NCI-H1105 (cell line): ENCODE data around the gene CRYBA2.
A peak's percentile ranks its signal among the peaks of the same experiment; 100 is the strongest.

Source experiments
- DNase-seq: peaks from one replicate; lab custom pipeline; 2025; lab: John Stamatoyannopoulos, UW

Gene CRYBA2, protein sequence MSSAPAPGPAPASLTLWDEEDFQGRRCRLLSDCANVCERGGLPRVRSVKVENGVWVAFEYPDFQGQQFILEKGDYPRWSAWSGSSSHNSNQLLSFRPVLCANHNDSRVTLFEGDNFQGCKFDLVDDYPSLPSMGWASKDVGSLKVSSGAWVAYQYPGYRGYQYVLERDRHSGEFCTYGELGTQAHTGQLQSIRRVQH

GRCh38 chr2:218993345-218994315 lies at the start of gene CRYBA2:
Gene CRYBA2, minus strand, starts transcription at chr2:218993422. Its CDS starts 246 bp downstream, at chr2:218993176.
- peak; percentile 36 for DNase-seq

DNA sequence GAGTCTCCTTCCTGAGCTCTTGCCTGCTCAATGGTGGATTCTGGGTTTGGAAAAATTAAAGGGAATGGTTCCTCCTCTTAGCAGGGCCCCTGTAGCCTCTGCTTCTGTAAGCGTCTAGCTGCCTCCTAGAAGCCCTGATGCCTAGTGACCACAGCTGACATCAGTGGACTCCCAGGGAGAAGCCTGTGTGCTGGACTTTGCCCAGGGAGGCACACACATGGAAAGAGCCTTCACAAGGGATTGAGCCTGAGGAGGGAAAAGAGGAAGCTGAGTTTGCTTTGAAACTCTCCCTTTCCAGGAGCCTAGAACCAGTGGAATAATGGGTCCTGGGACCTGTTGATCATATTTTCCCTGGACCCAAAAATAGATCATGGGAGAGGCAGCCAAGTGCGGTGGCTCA lies 49.5 kb upstream of the CRYBA2 start:
- no peak for DNase-seq

DNA sequence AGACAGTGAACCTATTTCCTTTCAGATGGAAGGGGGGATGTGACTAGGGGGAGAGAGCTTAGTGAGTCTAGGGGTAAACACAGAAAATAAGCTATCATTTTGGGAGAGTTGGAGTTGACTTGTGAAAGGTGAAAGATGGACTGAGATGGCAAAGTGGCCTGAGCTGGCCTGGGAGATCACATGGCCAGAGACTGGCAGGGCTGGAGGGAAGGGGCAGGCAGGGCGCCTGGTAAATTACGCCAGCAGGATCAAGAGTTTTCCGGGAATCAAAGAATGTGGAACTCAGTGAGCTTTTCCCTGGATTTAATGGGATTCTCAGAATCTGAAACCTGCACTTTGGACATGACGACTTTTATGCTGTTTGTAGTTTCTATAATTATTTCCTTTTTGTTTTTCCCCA lies 48.9 kb upstream of the CRYBA2 start:
- no peak for DNase-seq

GRCh38 chr2:219041252-219041651 lies 48.0 kb upstream of the CRYBA2 start, which contains the start of gene CFAP65:
Gene CFAP65, minus strand, starts transcription at chr2:219041516. Its CDS starts 2,468 bp downstream, at chr2:219039048.
- peak; percentile 47 for DNase-seq

- no peak for DNase-seq
These were observed 45.4 kb upstream of the CRYBA2 start for GRCh38 chr2:219038600-219038999.

GRCh38 chr2:219037783-219038499 lies 44.7 kb upstream of the CRYBA2 start:
- no peak for DNase-seq

GRCh38 chr2:219035942-219036341 lies 42.7 kb upstream of the CRYBA2 start:
- DNase-seq: no peak

DNA sequence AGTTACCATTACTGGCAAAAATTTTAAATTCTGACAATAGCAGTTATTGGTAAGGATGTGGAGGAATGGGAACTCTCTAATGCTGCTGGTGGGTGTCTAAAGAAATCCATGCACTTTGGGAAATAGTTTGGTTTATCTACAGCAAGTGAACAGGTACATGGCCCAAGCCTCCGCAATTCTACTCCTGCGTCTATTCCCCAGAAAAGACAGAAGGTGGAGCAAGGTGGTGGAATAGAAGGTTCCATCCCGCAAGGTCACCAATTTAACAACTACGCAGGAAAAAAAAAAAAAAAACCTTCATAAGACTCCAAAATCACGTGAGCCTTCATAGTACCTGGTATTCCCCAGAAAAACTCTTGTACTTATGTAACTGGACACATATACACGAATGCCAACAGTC lies 41.6 kb upstream of the CRYBA2 start:
- no peak for DNase-seq

- DNase-seq: no peak
These were observed 39.0 kb upstream of the CRYBA2 start for GRCh38 chr2:219032051-219032745.

DNA sequence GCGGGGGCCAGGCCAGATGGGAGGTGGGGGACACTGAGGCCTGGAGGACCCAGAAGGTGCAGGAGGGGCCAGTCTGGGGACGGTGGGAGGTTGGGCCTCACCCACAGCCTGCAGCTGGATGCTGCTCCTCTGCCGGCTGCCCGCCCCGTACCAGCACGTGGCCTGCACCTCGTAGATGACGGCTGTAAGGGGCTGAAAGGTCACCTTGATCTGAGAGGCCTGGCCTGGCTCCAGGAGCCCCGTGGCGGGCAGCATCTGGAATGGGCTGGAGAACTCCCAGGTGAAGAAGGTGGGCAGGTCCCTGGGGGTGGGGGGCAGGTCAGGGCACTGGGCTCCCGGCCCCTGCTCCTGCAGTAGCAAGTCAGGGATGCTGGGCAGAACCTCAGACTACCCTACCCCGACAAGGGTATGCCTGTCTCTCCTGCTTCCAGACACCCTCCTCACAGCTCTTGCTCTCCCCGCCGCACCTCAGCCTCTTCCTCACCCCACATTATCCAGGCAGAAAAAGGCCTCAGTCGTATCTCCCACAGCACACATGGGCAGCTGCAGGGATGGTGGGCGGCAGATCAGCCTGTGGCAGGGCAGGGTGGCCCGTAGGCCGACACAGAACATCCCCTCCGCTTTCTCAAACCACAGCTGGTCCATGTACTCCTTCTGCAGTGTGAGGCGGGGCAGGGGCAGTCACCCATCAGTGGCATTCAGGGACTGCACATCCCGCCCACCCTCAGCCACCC lies 38.0 kb upstream of the CRYBA2 start:
- DNase-seq: no peak

DNA sequence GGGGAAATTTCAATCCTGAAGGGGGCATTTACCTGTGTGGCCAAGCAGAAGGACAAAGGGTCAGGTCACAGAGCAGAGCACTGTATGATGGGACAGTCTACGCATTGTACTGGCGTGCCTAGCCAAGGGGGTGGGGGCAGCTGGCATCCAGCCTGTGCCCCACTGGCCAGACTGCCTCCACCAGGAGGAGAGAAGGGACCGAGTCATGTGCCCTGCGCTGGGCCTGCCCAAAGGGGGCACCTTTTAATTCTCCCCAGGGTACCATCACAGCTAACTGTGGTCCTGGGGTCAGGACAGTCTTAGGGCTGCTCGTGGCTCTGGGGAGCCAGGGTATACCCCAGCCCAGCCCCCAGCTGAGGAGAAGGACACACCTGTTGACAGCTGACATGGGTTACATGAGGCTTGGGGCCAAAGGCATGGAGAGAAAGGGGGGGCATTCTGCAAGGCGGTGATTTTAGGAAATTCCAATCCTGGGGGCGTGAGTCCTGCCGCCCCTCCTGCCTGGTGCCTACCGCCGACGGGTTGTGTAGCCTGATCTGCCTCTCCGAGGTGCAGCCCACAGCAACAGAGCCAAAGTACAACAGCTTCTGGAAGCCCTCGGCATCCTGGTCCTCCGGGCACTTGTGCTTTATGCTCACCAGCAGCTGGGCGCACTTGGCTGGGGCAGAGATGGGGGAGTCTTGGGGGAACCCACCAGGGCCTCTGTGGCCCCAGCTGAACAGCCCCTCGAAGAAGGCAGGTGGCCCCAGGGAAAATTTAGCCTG lies 37.1 kb upstream of the CRYBA2 start:
- no peak for DNase-seq

GRCh38 chr2:219029829-219030165 lies 36.6 kb upstream of the CRYBA2 start:
- DNase-seq: peak; percentile 20

DNA sequence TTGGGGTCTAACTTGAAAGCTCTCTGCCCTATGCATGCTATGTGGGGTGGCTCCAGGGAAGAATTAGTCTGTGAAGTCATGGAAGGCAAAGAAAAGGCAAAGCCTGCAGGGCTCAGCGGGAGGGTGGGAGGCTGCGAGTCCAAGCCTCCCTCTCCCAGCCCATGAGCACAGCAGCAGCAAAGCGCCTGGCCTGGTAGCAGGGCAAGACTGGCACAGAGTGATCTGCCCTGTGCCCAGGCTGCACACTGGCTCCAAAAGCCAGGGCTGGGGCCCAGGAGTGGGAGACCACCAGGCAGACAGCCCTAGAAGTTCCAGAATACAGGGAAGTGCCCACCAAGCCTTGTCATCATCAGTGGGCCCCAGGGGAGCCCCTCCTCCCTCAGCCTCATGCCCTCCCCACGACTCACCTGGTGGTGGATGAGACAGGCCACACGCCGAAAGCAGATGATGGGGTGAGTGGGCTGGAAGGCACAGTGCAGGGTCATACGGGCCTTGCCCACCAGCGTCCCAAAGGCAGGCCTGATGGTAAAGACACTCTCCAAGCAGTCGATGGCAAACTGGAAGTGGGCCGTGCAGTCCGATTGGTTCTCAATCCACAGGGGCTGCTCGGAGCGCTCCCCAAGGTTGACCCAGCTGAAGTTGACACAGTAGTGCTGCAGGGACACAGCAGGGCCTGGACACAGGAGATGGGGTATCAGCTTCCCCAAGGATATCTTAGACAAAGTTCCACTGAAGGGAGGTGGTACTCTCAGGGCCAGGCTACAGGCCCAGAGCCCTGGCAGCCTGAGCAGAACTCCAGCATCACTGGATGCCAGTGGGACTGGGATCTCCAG lies 36.0 kb upstream of the CRYBA2 start:
- DNase-seq: no peak

GRCh38 chr2:219028141-219028540 lies 34.9 kb upstream of the CRYBA2 start:
- no peak for DNase-seq

- DNase-seq: no peak
These were observed 34.4 kb upstream of the CRYBA2 start for GRCh38 chr2:219027511-219028055.

GRCh38 chr2:219026946-219027345 lies 33.7 kb upstream of the CRYBA2 start:
- no peak for DNase-seq

DNA sequence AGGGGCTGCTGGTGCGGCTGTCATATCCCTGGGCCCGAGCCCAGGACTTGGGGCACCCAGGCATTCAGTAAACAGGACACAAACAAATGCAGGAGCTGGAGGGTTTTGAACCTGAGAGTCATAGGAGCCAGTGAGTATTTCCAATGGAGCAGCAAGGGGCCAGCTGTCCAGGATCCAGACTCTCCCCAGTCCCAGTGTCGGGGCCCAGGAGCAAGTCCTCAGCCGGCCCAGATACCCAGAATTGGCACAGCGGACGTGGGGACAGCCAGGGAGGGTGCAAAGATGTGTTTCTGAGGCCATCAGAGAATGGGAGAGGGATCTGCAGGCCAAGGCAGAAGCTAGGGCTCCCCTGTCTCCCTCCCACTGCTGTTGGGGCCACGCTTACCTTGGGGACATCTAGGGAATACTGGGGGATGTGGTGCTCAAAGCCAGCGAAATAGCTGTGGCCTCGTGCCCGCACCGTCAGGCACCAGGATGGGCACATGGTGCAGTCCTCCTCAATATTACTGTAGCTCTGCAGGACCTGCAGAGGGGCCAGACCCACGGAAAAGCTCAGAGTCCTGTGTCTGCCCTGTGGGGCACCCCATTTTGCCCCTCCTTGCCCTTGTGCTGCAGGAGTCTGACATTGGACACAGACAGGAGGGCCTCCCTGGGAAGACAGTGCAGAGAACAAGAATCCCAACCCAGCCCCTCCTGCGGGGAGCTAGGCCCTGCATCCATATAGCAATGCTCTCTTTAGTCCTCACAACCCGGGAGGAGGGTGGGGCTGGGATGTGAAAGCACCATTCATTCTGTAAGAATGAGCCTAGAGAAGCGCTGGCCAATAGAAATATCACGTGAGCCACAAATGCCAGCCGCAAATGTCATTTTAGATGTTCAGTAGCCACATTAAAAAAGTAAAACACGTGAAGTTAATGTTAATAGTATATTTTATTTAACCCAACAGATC lies 32.7 kb upstream of the CRYBA2 start:
- no peak for DNase-seq

GRCh38 chr2:219024059-219024458 lies 30.8 kb upstream of the CRYBA2 start:
- DNase-seq: no peak
